GM10266 (cell line): ENCODE results near the gene ADM2.

ENCODE experiments used
- DNase-seq: peaks from one replicate; pipeline ENCODE4 v3.0.0; 2012; ENCODE audit errors: extremely low spot score
- TF ChIP-seq, protein P1 (sequence below): IDR thresholded peaks from 2 replicates; pipeline ENCODE4 v1.5.1; 2012; ENCODE audit warnings: mild to moderate bottlenecking, low read depth; ENCODE audit not compliant: control insufficient read depth, insufficient read depth; ENCODE audit errors: missing control alignments

The ADM2 gene

DNA sequence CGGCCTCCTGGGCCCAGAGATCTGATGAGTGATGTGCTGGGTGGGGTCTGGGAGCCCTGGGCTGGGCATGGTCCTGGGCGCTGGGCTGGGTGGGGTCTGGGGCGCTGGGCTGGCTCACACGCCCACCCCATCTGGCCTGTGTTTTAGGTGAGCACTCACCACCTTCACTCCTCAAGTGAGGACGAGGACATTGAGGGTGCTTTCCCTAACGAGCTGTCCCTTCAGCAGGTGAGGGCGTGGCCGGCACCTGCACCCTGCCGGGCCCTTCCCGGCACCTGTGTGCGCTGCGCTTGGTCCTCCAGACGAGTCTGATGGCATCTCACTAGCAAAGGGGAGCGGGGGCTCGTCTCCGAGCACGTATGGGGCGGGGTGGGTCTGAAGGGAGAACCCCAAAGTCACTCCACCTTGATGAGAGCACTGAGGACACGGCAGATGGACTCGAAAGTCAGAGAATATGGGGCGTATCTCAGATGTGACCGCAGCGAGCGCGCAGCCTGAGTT, 44.5 kb upstream of the ADM2 start:
- TF ChIP-seq, protein P1, sequence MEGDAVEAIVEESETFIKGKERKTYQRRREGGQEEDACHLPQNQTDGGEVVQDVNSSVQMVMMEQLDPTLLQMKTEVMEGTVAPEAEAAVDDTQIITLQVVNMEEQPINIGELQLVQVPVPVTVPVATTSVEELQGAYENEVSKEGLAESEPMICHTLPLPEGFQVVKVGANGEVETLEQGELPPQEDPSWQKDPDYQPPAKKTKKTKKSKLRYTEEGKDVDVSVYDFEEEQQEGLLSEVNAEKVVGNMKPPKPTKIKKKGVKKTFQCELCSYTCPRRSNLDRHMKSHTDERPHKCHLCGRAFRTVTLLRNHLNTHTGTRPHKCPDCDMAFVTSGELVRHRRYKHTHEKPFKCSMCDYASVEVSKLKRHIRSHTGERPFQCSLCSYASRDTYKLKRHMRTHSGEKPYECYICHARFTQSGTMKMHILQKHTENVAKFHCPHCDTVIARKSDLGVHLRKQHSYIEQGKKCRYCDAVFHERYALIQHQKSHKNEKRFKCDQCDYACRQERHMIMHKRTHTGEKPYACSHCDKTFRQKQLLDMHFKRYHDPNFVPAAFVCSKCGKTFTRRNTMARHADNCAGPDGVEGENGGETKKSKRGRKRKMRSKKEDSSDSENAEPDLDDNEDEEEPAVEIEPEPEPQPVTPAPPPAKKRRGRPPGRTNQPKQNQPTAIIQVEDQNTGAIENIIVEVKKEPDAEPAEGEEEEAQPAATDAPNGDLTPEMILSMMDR = no peak
- no peak for DNase-seq

DNA sequence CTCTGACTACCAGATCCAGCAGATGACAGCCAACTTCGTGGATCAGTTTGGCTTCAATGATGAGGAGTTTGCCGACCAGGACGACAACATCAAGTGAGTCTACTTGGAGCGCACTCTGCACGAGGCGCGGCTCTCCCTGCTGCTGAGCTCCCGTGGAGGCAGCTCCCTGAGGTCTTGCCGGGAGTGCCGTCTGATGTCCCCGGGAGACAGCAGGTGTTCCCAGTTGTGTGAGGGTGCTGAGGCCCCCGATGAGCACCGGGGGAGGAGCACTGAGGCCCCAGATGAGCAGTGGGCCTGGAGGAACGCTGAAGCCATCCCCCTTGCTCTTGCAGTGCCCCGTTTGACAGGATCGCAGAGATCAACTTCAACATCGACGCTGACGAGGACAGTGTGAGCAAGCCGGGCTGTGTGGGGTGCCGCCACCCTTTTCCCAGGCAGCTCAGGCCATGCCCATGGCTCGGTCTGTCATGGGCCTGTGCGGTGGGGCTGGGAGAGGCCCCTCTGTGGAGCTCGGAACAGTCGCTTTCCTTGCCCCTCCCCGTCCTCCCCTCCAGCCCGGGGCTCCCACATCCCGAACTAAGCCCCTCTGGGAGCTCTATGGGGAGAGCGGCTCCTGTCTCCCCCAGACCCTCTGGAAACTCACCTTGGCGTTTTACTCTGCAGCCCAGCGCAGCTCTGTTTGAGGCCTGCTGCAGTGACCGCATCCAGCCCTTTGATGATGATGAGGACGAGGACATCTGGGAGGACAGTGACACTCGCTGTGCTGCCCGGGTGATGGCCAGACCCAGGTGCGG, 43.6 kb upstream of the ADM2 start:
- TF ChIP-seq, protein P1 = no peak
- DNase-seq = no peak

DNA sequence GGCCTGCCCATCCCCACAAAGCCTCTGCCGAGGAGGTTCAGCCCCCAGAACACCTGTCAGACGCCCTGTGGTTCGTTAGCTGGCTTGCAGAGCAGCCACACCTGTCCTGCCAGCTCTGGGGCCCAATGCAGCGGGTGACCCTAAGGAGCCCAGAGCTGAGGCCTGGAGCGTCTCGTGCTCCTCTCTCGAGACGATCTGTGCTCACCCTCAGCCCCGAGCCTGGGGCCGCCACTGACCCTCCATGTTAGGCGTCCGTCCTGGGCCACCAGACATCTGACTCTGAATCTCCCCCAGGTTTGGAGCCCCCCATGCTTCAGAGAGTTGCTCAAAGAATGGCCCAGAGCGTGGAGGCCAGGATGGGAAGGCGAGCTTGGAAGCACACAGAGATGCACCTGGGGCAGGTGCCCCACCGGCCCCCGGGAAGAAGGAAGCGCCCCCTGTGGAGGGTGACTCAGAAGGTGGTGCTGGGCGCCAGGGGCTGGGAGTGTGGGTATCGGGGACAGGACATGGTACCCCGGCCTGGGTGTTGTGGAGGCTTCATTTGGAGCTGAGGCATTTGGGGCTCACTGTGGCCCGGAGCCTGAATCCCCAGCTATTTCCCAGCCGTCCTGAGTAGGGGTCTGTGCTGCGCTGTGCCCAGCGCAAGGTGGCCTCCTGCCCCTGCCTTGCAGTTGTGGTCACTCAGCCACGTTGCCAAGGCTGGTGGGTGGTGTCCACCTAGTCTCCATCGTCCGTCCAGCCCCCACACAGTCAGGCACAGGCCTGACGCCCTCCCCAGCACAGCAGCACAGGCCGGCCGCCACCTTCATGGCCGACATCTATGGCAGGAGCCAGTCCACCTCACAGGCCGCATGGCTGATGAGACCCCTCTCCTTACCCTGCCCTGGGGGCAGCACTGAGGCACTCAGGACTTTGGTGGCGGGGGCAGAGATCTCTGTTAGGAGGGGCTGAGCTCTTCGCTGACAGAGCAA, 42.8 kb upstream of the ADM2 start:
- TF ChIP-seq, protein P1 = no peak
- no peak for DNase-seq

DNA sequence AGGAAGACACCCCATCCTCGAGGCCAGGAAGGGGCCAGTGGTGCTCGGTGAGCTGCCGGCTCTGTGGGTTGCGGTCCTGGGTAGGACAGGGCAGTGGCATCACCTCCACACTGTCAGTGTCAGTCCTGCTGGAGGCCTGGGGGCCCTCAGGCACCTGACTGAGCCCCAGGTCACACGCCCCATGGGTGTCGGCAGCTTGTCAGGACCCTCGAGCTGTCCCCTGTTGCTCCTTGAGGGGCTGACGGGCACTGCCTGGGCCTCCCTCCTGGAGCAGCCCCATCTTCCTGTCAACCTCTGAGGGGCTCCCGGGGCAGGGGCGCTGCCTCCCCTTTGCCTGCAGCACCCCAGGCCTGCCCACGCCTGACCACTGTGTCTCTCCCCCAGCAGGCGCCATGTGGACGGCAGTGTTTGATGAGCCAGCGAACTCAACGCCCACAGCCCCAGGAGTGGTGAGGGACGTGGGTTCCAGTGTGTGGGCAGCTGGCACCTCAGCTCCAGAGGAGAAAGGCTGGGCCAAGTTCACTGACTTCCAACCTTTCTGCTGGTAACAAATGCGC, 42.0 kb upstream of the ADM2 start:
- no peak for DNase-seq
- TF ChIP-seq, protein P1 = no peak

GRCh38 chr22:50439871-50440331, 41.4 kb upstream of the ADM2 start:
- TF ChIP-seq, protein P1 = no peak
- DNase-seq = no peak

DNA sequence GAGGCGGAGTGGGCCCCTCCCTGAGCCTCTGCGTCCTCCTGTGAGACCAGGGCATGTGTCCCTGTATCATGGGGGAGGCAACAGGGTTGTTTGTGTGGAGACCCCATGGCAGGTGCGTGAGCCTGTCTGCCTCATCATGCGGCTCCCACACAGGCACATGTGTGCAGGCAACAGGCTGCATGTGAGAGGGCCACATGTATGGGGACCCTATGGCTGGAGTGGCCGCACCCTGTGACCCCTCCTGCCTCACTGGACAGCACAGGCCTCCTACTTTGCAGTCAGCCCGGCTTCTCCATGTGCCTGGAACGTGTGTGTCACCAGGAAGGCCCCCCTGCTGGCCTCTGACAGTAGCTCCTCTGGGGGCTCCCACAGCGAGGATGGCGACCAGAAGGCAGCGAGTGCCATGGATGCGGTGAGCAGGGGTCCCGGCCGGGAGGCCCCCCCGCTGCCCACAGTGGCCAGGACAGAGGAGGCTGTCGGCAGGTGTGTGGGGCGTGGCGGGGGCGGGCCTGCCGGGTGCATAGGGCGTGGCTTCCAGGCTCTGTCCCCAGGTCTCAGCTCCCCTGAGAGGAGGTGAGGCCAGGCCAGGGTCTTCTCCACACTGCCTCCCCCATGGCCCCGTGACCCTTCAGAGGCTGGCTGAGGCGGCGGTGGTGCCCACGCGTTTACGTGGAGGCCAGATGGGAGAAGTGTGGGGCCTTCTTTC, 40.6 kb upstream of the ADM2 start:
- TF ChIP-seq, protein P1 = no peak
- DNase-seq = no peak
